Measurements from ENCODE around the gene HNRNPK. TPM values are rescaled to one million over a fixed set of nuclear protein-coding genes. Genes with fewer than 3 reads are reported as not detected.

The HNRNPK gene
- total and polyA plus RNA-seq, 4 donors: 137 to 403 (median 231) TPM

- DNase-seq (ENCODE audit: low spot score): no peak
- H3K4me1 ChIP-seq (ENCODE audit: control insufficient read depth in 4 of 4, insufficient read depth in 4 of 4, low read length in 3 of 4): peaks cover 4 to 9% (median 6%) of the 10 kb centered on the region in 4 donors
- WGBS: 89% methylated on average over 5 of the region's 5 CpGs
- H3K9me3 ChIP-seq (ENCODE audit: control insufficient read depth in 4 of 4, low read length in 3 of 4): no peaks in the 10 kb centered on the region
- TF ChIP-seq, protein P1, sequence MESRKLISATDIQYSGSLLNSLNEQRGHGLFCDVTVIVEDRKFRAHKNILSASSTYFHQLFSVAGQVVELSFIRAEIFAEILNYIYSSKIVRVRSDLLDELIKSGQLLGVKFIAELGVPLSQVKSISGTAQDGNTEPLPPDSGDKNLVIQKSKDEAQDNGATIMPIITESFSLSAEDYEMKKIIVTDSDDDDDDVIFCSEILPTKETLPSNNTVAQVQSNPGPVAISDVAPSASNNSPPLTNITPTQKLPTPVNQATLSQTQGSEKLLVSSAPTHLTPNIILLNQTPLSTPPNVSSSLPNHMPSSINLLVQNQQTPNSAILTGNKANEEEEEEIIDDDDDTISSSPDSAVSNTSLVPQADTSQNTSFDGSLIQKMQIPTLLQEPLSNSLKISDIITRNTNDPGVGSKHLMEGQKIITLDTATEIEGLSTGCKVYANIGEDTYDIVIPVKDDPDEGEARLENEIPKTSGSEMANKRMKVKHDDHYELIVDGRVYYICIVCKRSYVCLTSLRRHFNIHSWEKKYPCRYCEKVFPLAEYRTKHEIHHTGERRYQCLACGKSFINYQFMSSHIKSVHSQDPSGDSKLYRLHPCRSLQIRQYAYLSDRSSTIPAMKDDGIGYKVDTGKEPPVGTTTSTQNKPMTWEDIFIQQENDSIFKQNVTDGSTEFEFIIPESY (IDR thresholded peaks at IDR 0.05): no peak
- TF ChIP-seq HNF4A (conservative IDR thresholded peaks at IDR 0.05) (peak in 1 of 2 donors; percentile 19), TAF1 (conservative IDR thresholded peaks at IDR 0.05) (no peak)
- H3K27me3 ChIP-seq (ENCODE audit: control insufficient read depth in 4 of 4, insufficient read depth in 4 of 4, low read length in 3 of 4): no peaks in the 10 kb centered on the region
- peaks cover 0 to 6% (median 2%) of the 10 kb centered on the region in 4 donors for H3K36me3 ChIP-seq (ENCODE audit: control insufficient read depth in 4 of 4, insufficient read depth in 3 of 4, low read depth in 1 of 4, low read length in 3 of 4)
- H3K27ac ChIP-seq (ENCODE audit: low read depth in 1 of 2, low read length in 2 of 2): no peak overlapping the region
- no peak overlapping the region for H3K9ac ChIP-seq (ENCODE audit: low read depth in 1 of 2, low read length in 2 of 2)
- H3K4me3 ChIP-seq (ENCODE audit: low read depth in 1 of 3, low read length in 3 of 3): no peak overlapping the region
Observed at GRCh38 chr9:83934569-83935275, 45.3 kb downstream of the HNRNPK start.

GRCh38 chr9:83933790-83934189 lies 46.2 kb downstream of the HNRNPK start:
- DNase-seq (ENCODE audit: low spot score): no peak
- WGBS: 44% methylated on average over 3 of the region's 3 CpGs
- Histone ChIP-seq H3K4me3 (ENCODE audit: low read depth in 1 of 3, low read length in 3 of 3) (no peak overlapping the region), H3K27ac (ENCODE audit: low read depth in 1 of 2, low read length in 2 of 2) (no peak overlapping the region), H3K36me3 (ENCODE audit: control insufficient read depth in 4 of 4, insufficient read depth in 3 of 4, low read depth in 1 of 4, low read length in 3 of 4) (peaks cover 0 to 1% (median 0%) of the 10 kb centered on the region in 4 donors), H3K9ac (ENCODE audit: low read depth in 1 of 2, low read length in 2 of 2) (no peak overlapping the region), H3K9me3 (ENCODE audit: control insufficient read depth in 4 of 4, low read length in 3 of 4) (no peaks in the 10 kb centered on the region), H3K4me1 (ENCODE audit: control insufficient read depth in 4 of 4, insufficient read depth in 4 of 4, low read length in 3 of 4) (peaks cover 4 to 9% (median 6%) of the 10 kb centered on the region in 4 donors), H3K27me3 (ENCODE audit: control insufficient read depth in 4 of 4, insufficient read depth in 4 of 4, low read length in 3 of 4) (no peaks in the 10 kb centered on the region)
- TF ChIP-seq FOXA2 (IDR thresholded peaks at IDR 0.05) (no peak), FOXA1 (IDR thresholded peaks at IDR 0.05) (no peak), CTCF (IDR thresholded peaks at IDR 0.05; ENCODE audit: low read depth, low read length, missing input control) (no peak), HNF4A (conservative IDR thresholded peaks at IDR 0.05) (peak; percentile 70 to 76), SP1 (IDR thresholded peaks at IDR 0.05) (peak; percentile 22), RXRA (IDR thresholded peaks at IDR 0.05) (peak; percentile 27 to 66), JUND (IDR thresholded peaks at IDR 0.05) (peak; percentile 41 to 67), YY1 (IDR thresholded peaks at IDR 0.05) (no peak), HNF4G (IDR thresholded peaks at IDR 0.05) (peak; percentile 28), TAF1 (conservative IDR thresholded peaks at IDR 0.05) (no peak), RAD21 (IDR thresholded peaks at IDR 0.05) (peak in 1 of 2 donors; percentile 19), GABPA (IDR thresholded peaks at IDR 0.05 in 1 of 2, conservative IDR thresholded peaks at IDR 0.05 in 1 of 2) (peak in 1 of 2 donors; percentile 47), REST (IDR thresholded peaks at IDR 0.05) (no peak)
- TF ChIP-seq, protein P1 (IDR thresholded peaks at IDR 0.05): peak; percentile 55
- TF ChIP-seq, protein P2, sequence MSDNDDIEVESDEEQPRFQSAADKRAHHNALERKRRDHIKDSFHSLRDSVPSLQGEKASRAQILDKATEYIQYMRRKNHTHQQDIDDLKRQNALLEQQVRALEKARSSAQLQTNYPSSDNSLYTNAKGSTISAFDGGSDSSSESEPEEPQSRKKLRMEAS (IDR thresholded peaks at IDR 0.05): peak; percentile 51
- TF ChIP-seq, protein P3, sequence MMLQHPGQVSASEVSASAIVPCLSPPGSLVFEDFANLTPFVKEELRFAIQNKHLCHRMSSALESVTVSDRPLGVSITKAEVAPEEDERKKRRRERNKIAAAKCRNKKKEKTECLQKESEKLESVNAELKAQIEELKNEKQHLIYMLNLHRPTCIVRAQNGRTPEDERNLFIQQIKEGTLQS (IDR thresholded peaks at IDR 0.05): peak; percentile 91

Data from liver (tissue), 9 donors.